ELF-1 (cell line): ENCODE results near the gene ZDHHC8.
"Not testable (repeated sequence)": the region's sequence is repeated elsewhere in the genome, so short reads cannot be mapped to it uniquely, and the experiment has no call there.

ENCODE experiments used
- DNase-seq: peaks from one replicate; pipeline ENCODE4 v3.0.0-alpha.2; 2016; ENCODE audit warnings: low read depth, low spot score

ZDHHC8 gene

GRCh38 chr22:20159076-20159475, 27.5 kb downstream of the ZDHHC8 start:
- DNase-seq, result peak; percentile 57

- not testable (repeated sequence) for DNase-seq
Measured at GRCh38 chr22:20159531-20159930, 27.9 kb downstream of the ZDHHC8 start.

GRCh38 chr22:20160041-20160440, 28.4 kb downstream of the ZDHHC8 start:
- no peak for DNase-seq

- DNase-seq, result no peak
Measured at GRCh38 chr22:20164863-20165262, 33.3 kb downstream of the ZDHHC8 start.

GRCh38 chr22:20165421-20165820, 33.8 kb downstream of the ZDHHC8 start:
- DNase-seq, result no peak

- DNase-seq, result no peak
Measured at GRCh38 chr22:20165913-20166312, 34.3 kb downstream of the ZDHHC8 start.

- no peak for DNase-seq
Measured at GRCh38 chr22:20166703-20167102, 35.1 kb downstream of the ZDHHC8 start.

GRCh38 chr22:20167643-20168322, 36.2 kb downstream of the ZDHHC8 start:
- no peak for DNase-seq

GRCh38 chr22:20169253-20169822, 37.7 kb downstream of the ZDHHC8 start:
- no peak for DNase-seq

GRCh38 chr22:20170170-20170569, 38.6 kb downstream of the ZDHHC8 start:
- no peak for DNase-seq

GRCh38 chr22:20171288-20172140, 39.9 kb downstream of the ZDHHC8 start:
- no peak for DNase-seq

GRCh38 chr22:20172141-20172613, 40.6 kb downstream of the ZDHHC8 start:
- DNase-seq, result no peak

GRCh38 chr22:20173246-20173645, 41.6 kb downstream of the ZDHHC8 start:
- DNase-seq, result no peak

GRCh38 chr22:20173772-20174171, 42.2 kb downstream of the ZDHHC8 start:
- no peak for DNase-seq

GRCh38 chr22:20174785-20175596, 43.4 kb downstream of the ZDHHC8 start:
- peak; percentile 28 for DNase-seq

GRCh38 chr22:20175597-20175900, 43.9 kb downstream of the ZDHHC8 start:
- DNase-seq, result no peak

GRCh38 chr22:20176421-20177085, 44.9 kb downstream of the ZDHHC8 start:
- no peak for DNase-seq

GRCh38 chr22:20177217-20177911, 45.8 kb downstream of the ZDHHC8 start:
- DNase-seq, result no peak

- no peak for DNase-seq
Measured at GRCh38 chr22:20178075-20178914, 46.7 kb downstream of the ZDHHC8 start.

GRCh38 chr22:20178915-20179227, 47.3 kb downstream of the ZDHHC8 start:
- DNase-seq, result no peak
